ENCODE measurements around the gene BCCIP. TPM values are rescaled to one million over a fixed set of nuclear protein-coding genes. Genes with fewer than 3 reads are reported as not detected.

BCCIP gene
- total RNA-seq, 1 donor from 2014 or later, result 38.4 TPM

GRCh38 chr10:125795128-125795527 is 28.2 kb upstream of the BCCIP start:
- DNase-seq (ENCODE audit: missing footprints), result no peak
- intact Hi-C loops (cut with DNase I), result no loop called here
- ATAC-seq, result peak; percentile 72

DNA sequence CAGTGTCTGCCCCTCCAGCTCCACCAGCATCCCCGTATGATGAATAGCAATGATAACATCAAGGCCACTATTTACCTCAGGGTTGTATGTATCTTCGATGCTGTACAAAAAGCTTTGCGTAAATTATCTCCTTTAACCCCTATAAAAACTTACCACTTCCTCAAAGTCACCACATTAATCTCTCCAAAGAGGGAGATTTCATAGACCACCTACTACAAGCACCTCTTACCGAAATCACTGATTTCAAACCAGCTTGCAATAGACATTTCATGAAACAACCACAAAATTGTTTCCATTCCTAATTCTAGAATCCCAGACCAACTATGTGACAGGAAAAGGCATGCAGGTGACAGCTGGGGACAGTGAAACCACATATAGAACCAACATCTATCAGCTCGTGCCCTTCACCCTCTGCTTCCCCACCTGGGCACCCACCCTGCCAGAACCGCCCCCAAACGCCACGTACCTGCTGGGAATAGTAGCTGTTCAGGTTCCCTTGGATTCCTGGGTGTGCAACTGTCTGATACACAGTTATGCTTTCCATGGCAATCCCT is 27.6 kb upstream of the BCCIP start:
- intact Hi-C loops (cut with DNase I), result no loop called here
- no peak for ATAC-seq
- DNase-seq (ENCODE audit: missing footprints), result no peak

DNA sequence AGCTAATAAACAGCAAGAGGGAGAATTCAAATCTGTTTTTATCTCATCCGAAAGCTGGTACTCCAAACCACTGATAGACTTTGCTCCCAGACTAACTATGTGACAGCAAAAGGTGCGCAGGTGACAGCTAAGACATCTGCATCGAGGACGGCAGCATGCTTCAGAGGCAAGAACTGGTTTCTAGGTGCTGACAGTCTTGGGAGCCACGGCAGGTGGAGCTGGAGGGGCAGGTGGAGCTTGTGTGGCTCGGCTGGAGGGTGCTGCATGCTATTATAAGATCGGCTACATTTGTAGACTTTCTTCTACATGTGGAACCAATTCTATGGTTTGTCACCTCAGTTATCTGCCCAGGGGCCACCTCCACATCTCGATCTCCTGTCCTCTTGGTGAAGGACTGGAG is 25.9 kb upstream of the BCCIP start:
- intact Hi-C loops (cut with DNase I), result no loop called here

DNA sequence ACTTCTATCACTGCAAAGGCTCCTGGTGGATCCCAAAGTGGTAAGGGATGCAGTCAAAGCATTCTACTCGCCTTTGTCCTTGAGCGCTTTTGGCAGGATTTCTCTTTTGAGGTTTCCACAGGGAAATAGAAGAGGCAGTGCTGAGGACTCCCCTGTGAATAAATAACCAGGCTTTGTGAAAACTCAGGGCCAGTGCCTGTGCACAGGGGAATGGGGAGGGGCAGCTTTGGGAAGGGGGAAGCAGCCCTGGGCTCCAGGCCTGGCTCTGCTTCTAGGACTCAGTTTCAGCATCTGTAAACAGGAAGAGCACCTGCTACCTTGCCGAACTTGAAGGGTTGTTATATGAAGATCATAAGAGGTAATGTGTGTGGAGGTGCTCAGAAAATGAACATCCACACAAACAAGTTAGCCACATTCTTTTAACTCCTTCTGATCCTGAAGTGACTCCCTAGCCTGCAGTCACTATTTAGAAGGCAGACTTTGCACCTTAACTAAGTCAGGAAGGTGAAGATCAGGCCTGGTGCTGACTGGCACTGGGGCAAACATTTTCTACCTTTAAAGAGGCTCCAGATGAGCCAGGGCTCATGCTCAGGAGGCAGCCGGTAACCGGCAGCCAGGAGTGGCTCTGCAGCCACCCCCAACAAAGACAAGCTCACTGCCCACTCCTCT is 25.2 kb upstream of the BCCIP start:
- intact Hi-C loops (cut with DNase I), result no loop called here
- ATAC-seq (no peak), DNase-seq (ENCODE audit: missing footprints) (no peak)

More for the DNA sequence above, 25.9 kb upstream of the BCCIP start:
- no peak for ATAC-seq
- DNase-seq (ENCODE audit: missing footprints), result no peak

GRCh38 chr10:125799451-125800182 is 23.7 kb upstream of the BCCIP start:
- ATAC-seq, result no peak
- no peak for DNase-seq (ENCODE audit: missing footprints)
- intact Hi-C loops (cut with DNase I), result no loop called here

DNA sequence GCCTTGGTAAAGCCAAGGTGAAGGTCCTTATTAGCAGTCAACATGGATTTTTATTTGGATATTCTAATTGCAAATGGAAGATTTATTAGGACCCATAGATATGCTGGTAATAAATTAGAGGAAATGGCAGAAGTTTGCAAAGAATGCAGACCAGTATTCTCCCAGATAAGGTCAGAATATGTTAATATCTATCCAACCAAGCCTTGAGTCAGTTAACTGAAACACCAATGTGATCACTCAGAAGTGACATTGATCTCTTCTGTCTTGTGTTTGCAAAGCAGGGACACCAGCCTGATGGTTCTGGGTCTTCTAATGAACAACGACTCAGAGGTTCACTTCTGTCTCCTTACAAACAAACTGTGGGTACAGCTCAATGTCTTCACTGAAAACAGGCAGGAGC is 21.8 kb upstream of the BCCIP start:
- DNase-seq (ENCODE audit: missing footprints), result no peak
- intact Hi-C loops (cut with DNase I), result no loop called here
- ATAC-seq, result no peak

DNA sequence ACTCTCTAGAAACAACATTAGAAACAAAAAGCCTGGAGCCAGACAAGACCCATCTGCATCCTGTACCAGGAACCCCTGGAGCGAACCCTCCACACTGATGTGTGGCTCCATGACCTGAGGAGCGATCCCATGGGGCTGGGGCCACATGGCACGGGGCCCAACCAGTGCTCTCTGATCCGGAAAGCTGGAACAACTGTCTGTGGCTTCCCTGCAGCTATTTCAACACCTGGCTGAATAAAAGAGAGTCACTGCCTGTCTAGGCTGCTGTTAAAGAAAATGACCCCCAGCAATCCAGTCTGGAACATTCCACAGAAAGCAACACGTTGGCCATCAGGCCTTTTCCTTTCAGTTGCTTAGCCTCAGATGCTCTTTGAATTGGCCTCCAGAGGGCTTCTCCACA is 21.2 kb upstream of the BCCIP start:
- ATAC-seq (no peak), DNase-seq (ENCODE audit: missing footprints) (no peak)
- intact Hi-C loops (cut with DNase I), result no loop called here

DNA sequence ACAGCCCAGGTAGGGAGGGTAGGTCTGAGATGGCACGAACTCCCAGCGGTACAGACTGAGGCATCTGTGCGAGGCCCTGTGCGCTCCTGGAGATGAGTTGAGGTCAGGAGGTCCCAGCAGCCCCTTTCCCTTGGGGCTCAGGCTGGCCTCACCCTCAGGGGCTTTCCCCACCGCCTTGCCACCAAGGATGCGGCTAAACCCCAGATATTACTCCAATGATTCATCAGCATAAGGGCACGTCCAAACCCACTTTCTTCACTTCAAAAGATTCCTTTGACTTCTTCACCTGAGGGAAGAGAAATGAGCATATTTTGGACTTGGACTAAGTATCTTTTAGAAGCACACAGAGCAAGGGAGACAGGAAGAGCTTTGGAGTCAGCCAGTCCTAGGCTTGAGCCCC is 20.6 kb upstream of the BCCIP start:
- no peak for ATAC-seq
- no peak for DNase-seq (ENCODE audit: missing footprints)
- intact Hi-C loops (cut with DNase I), result no loop called here

DNA sequence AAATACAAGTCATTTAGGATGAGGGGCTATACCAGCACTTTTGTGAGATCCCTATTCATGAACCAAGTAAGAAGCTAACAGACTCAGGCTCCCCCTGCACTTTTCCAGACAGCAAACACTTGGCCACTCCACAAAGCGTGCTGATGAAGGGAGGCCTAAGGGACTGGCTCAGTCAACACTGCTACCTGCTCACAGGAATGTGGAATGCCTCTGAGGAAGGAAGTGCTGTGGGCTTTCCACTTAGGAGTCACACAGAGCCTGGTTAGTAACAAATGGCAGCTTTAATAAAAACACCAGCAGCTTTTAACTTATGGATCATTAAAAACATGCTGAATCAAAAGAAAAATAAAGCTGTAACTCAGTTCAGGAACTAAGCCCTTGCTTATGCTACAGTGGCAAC is 15.3 kb upstream of the BCCIP start:
- DNase-seq (ENCODE audit: missing footprints), result no peak
- intact Hi-C loops (cut with DNase I), result no loop called here
- no peak for ATAC-seq

DNA sequence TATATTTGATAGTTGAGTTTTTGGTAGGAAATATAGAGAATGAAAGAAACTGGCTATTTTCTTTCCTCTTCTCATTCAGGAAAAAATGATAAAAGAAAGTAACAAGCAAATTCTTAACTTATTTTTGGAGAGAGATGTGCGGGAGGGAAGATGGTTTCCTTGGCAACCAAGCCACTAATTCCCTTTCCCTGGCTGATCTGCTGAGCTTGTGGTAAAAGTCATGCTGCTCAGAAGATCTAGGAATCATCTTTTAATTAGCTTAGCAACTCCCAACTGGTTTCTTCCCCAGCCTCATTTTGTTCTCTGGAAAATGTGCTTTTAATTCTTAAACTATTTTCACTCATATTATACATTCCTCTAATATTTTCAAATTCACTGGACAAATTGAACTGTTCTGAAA is 12.1 kb upstream of the BCCIP start:
- intact Hi-C loops (cut with DNase I), result no loop called here
- ATAC-seq, result no peak
- DNase-seq (ENCODE audit: missing footprints), result no peak

- intact Hi-C loops (cut with DNase I), result no loop called here
- ATAC-seq, result no peak
- no peak for DNase-seq (ENCODE audit: missing footprints)
Observed at GRCh38 chr10:125812128-125812750, 11.1 kb upstream of the BCCIP start.

- ATAC-seq (no peak), DNase-seq (ENCODE audit: missing footprints) (no peak)
- intact Hi-C loops (cut with DNase I), result no loop called here
Observed at GRCh38 chr10:125815764-125816163, 7.6 kb upstream of the BCCIP start.

GRCh38 chr10:125816548-125816947 is 6.8 kb upstream of the BCCIP start:
- ATAC-seq (no peak), DNase-seq (ENCODE audit: missing footprints) (no peak)
- intact Hi-C loops (cut with DNase I), result no loop called here

DNA sequence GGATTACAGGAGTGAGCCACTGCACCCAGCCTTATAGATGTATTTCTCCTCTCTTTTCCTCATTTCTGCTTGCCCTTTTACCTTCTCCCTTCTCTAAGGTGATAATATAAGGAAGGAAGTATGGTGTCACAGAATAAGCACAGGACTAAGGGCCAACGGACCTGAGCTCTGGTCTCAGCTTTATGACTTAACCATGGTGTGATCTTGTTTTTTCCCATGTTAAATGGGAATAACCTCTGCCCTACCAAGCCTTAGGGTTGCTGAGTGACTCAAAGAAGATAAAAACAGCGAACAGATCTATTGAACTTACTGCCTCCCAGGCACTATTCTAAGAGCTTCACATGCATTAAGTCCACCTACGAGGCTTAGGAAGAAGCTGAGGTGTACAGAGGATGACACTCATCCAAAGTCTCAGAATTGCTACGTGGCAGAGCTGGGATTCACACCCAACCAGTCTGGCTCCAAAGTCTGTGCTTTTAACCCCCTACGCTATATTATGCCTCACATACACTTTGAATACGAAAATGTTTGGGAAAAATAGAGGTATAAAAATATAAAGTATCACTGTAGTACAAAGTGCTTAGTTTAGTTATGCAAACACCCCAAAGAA is 5.9 kb upstream of the BCCIP start:
- intact Hi-C loops (cut with DNase I), result no loop called here
- no peak for ATAC-seq
- DNase-seq (ENCODE audit: missing footprints), result no peak

GRCh38 chr10:125820701-125821100 is 2.6 kb upstream of the BCCIP start:
- intact Hi-C loops (cut with DNase I), result loop anchor here (5.0 kb wide), 1 partner anchor 103 kb away; the partner anchor contains the start of gene EDRF1
- no peak for ATAC-seq
- DNase-seq (ENCODE audit: missing footprints), result no peak

DNA sequence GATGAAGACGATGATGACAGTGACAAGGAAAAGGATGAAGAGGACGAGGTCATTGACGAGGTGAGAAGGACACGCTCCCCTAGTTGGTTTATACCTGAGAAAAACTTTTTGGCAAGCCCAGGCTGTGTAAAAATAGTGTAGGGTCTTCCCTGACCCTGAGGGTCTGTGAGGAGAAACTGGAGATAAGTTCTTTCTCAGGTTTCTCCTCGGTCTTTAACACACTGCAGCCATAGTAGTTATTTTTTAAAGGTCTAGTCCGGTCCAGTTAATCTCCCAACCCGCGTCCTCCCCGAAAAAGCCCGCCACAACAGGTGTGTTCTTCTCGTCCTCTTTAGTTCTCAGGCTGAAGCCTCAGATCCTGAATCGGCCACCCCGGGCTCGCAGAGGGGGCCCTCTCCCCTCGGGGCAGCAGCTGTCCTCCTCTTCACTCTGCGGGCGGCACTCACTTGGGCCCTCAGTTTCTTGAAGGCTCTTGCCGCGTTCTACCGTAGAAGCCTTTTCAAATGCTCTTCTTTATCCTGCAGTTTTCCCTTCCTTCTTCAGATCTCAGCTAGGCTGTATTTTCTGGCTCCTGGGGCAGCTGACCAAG is 411 bp downstream of the BCCIP start:
- intact Hi-C loops (cut with DNase I), result loop anchor here (5.0 kb wide), 1 partner anchor 106 kb away; the partner anchor contains the start of gene EDRF1
- DNase-seq (ENCODE audit: missing footprints) (no peak), ATAC-seq (no peak)

DNA sequence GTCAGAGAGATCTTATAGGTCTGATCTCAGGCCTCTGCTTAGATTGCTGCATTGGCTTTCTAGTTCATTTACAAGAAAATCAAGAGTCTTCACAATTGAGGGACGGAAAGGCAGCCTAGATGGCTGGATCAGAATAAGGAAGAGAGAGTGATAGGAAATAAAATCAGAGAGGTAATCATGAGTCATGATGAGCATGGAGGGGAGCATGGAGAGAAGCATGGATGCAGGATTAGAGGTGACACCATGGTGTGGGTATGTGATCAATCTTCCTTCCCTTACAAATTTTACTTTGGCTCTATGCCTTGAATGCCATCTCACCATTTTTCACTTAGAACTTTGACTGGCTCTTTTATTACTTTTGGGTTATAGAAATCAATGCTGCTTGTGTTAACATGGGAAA is 1.4 kb downstream of the BCCIP start:
- no peak for ATAC-seq
- no peak for DNase-seq (ENCODE audit: missing footprints)
- intact Hi-C loops (cut with DNase I), result loop anchor here (5.0 kb wide), 1 partner anchor 107 kb away; the partner anchor contains the start of gene EDRF1

- ATAC-seq (no peak), DNase-seq (ENCODE audit: missing footprints) (no peak)
- intact Hi-C loops (cut with DNase I), result no loop called here
Observed at GRCh38 chr10:125827133-125827532, 3.8 kb downstream of the BCCIP start.

DNA sequence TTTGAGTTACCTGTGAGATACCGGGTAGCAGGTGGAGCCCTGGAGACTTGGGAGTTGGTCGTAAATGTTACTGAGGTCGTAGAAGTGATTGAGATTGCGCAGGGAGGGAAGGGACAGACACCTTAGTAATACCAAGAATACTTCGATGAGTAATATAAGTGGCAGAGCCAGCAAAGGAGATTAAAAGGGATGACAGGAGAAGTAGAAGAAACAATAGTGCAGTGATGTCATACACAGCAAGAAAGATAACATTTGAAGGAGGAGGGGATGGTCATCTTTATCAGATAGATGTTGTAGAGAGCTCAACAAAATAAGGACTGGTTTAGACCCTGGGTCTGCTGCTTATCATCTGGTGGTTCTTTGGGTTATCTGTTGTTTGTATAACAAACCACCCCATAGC is 5.0 kb downstream of the BCCIP start:
- intact Hi-C loops (cut with DNase I), result no loop called here
- DNase-seq (ENCODE audit: missing footprints) (no peak), ATAC-seq (no peak)

Data from Right ventricle myocardium inferior (tissue), 1 donor.